ENCODE results near the gene LPCAT1.

LPCAT1 gene

DNA sequence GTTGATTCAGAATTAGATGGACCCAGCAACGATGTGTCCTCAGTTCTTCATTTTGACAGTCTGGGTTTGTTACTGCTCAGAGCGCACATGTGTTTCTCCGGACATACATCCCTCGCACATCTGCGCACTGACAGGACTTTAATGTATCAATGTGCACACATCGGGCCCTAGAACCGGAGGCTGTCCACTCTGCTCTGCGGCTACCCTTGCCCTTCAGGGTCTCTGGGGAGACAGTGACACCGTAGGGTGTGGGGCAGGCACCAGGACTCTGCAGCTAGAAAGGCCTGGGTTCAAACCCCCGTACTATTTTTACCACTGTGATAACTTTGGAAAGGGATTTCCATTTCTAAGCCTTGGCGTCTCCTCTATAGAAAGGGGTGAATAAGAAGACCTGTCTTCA lies 23.5 kb upstream of the LPCAT1 start:
- WGBS (ENCODE audit: extremely low coverage, insufficient coverage, low lambda C conversion rate) = no CpG with 5 or more reads among the region's 11 CpGs

GRCh38 chr5:1546556-1546955 lies 22.8 kb upstream of the LPCAT1 start:
- Histone ChIP-seq H4K8ac (ENCODE audit: low read depth, low read length) (no peak overlapping the region), H3K79me1 (ENCODE audit: low read length) (no peaks in the 10 kb centered on the region), H3K9ac (ENCODE audit: low read length) (no peak overlapping the region), H2AK5ac (ENCODE audit: low read length) (no peak overlapping the region), H3K4me2 (ENCODE audit: low read length) (no peak overlapping the region), H4K5ac (ENCODE audit: low read length) (no peak overlapping the region), H3K27me3 (ENCODE audit: insufficient read depth, low read length, poor library complexity) (no peaks in the 10 kb centered on the region), H3K4ac (ENCODE audit: low read depth, low read length) (no peak overlapping the region), H3K56ac (ENCODE audit: low read length) (no peak overlapping the region), H3K4me3 (ENCODE audit: low read length) (no peak overlapping the region), H2BK5ac (ENCODE audit: low read length) (no peak overlapping the region), H3K36me3 (ENCODE audit: control insufficient read depth, insufficient read depth, low read length) (no peaks in the 10 kb centered on the region), H3K27ac (ENCODE audit: low read depth, low read length) (no peak overlapping the region), H3K4me1 (ENCODE audit: control insufficient read depth, low read depth, low read length) (no peaks in the 10 kb centered on the region), H3K23ac (ENCODE audit: low read length) (no peak overlapping the region), H3K79me2 (ENCODE audit: control insufficient read depth, insufficient read depth, low read length) (no peaks in the 10 kb centered on the region), H2BK120ac (ENCODE audit: low read depth, low read length) (no peak overlapping the region), H3K18ac (ENCODE audit: low read length) (no peak overlapping the region), H2BK15ac (replicated peaks; ENCODE audit: low read depth) (no peak overlapping the region)
- WGBS (ENCODE audit: extremely low coverage, insufficient coverage, low lambda C conversion rate) = no CpG with 5 or more reads among the region's 18 CpGs
- no peak for DNase-seq

More for the DNA sequence above, 23.5 kb upstream of the LPCAT1 start:
- no peaks in the 10 kb centered on the region for H3K36me3 ChIP-seq (ENCODE audit: control insufficient read depth, insufficient read depth, low read length)
- no peak overlapping the region for H3K9ac ChIP-seq (ENCODE audit: low read length)
- H3K27me3 ChIP-seq (ENCODE audit: insufficient read depth, low read length, poor library complexity) = no peaks in the 10 kb centered on the region
- no peaks in the 10 kb centered on the region for H3K79me1 ChIP-seq (ENCODE audit: low read length)
- DNase-seq = no peak
- H4K5ac ChIP-seq (ENCODE audit: low read length) = no peak overlapping the region
- H3K56ac ChIP-seq (ENCODE audit: low read length) = no peak overlapping the region
- H3K23ac ChIP-seq (ENCODE audit: low read length) = no peak overlapping the region
- no peak overlapping the region for H2AK5ac ChIP-seq (ENCODE audit: low read length)
- H3K27ac ChIP-seq (ENCODE audit: low read depth, low read length) = no peak overlapping the region
- H3K4me2 ChIP-seq (ENCODE audit: low read length) = no peak overlapping the region
- no peak overlapping the region for H2BK120ac ChIP-seq (ENCODE audit: low read depth, low read length)
- no peak overlapping the region for H3K18ac ChIP-seq (ENCODE audit: low read length)
- H2BK15ac ChIP-seq (replicated peaks; ENCODE audit: low read depth) = no peak overlapping the region
- H4K8ac ChIP-seq (ENCODE audit: low read depth, low read length) = no peak overlapping the region
- H3K4me3 ChIP-seq (ENCODE audit: low read length) = no peak overlapping the region
- H2BK5ac ChIP-seq (ENCODE audit: low read length) = no peak overlapping the region
- H3K4me1 ChIP-seq (ENCODE audit: control insufficient read depth, low read depth, low read length) = no peaks in the 10 kb centered on the region
- H3K79me2 ChIP-seq (ENCODE audit: control insufficient read depth, insufficient read depth, low read length) = no peaks in the 10 kb centered on the region
- no peak overlapping the region for H3K4ac ChIP-seq (ENCODE audit: low read depth, low read length)

- H2BK15ac ChIP-seq (replicated peaks; ENCODE audit: low read depth) = no peak overlapping the region
- H3K4me2 ChIP-seq (ENCODE audit: low read length) = no peak overlapping the region
- no peak for DNase-seq
- H2BK120ac ChIP-seq (ENCODE audit: low read depth, low read length) = no peak overlapping the region
- no peaks in the 10 kb centered on the region for H3K4me1 ChIP-seq (ENCODE audit: control insufficient read depth, low read depth, low read length)
- no peaks in the 10 kb centered on the region for H3K79me2 ChIP-seq (ENCODE audit: control insufficient read depth, insufficient read depth, low read length)
- H4K8ac ChIP-seq (ENCODE audit: low read depth, low read length) = no peak overlapping the region
- H3K18ac ChIP-seq (ENCODE audit: low read length) = no peak overlapping the region
- H3K27ac ChIP-seq (ENCODE audit: low read depth, low read length) = no peak overlapping the region
- no peak overlapping the region for H2AK5ac ChIP-seq (ENCODE audit: low read length)
- no peaks in the 10 kb centered on the region for H3K79me1 ChIP-seq (ENCODE audit: low read length)
- no peaks in the 10 kb centered on the region for H3K36me3 ChIP-seq (ENCODE audit: control insufficient read depth, insufficient read depth, low read length)
- H3K4me3 ChIP-seq (ENCODE audit: low read length) = no peak overlapping the region
- H3K23ac ChIP-seq (ENCODE audit: low read length) = no peak overlapping the region
- H3K27me3 ChIP-seq (ENCODE audit: insufficient read depth, low read length, poor library complexity) = no peaks in the 10 kb centered on the region
- no CpG with 5 or more reads among the region's 6 CpGs for WGBS (ENCODE audit: extremely low coverage, insufficient coverage, low lambda C conversion rate)
- H4K5ac ChIP-seq (ENCODE audit: low read length) = no peak overlapping the region
- H3K56ac ChIP-seq (ENCODE audit: low read length) = no peak overlapping the region
- H2BK5ac ChIP-seq (ENCODE audit: low read length) = no peak overlapping the region
- H3K9ac ChIP-seq (ENCODE audit: low read length) = no peak overlapping the region
- H3K4ac ChIP-seq (ENCODE audit: low read depth, low read length) = no peak overlapping the region
Observed at GRCh38 chr5:1545805-1546355, 22.1 kb upstream of the LPCAT1 start.

- Histone ChIP-seq H2AK5ac (ENCODE audit: low read length) (no peak overlapping the region), H2BK5ac (ENCODE audit: low read length) (no peak overlapping the region), H3K27ac (ENCODE audit: low read depth, low read length) (no peak overlapping the region), H4K5ac (ENCODE audit: low read length) (no peak overlapping the region), H3K9ac (ENCODE audit: low read length) (no peak overlapping the region), H3K27me3 (ENCODE audit: insufficient read depth, low read length, poor library complexity) (no peaks in the 10 kb centered on the region), H2BK15ac (replicated peaks; ENCODE audit: low read depth) (no peak overlapping the region), H3K79me1 (ENCODE audit: low read length) (no peaks in the 10 kb centered on the region), H3K36me3 (ENCODE audit: control insufficient read depth, insufficient read depth, low read length) (no peaks in the 10 kb centered on the region), H3K4me2 (ENCODE audit: low read length) (no peak overlapping the region), H3K4me3 (ENCODE audit: low read length) (no peak overlapping the region), H3K18ac (ENCODE audit: low read length) (no peak overlapping the region), H3K4me1 (ENCODE audit: control insufficient read depth, low read depth, low read length) (no peaks in the 10 kb centered on the region), H3K4ac (ENCODE audit: low read depth, low read length) (no peak overlapping the region), H3K56ac (ENCODE audit: low read length) (no peak overlapping the region), H3K23ac (ENCODE audit: low read length) (no peak overlapping the region), H4K8ac (ENCODE audit: low read depth, low read length) (no peak overlapping the region), H3K79me2 (ENCODE audit: control insufficient read depth, insufficient read depth, low read length) (no peaks in the 10 kb centered on the region), H2BK120ac (ENCODE audit: low read depth, low read length) (no peak overlapping the region)
- DNase-seq = no peak
- WGBS (ENCODE audit: extremely low coverage, insufficient coverage, low lambda C conversion rate) = no CpG with 5 or more reads among the region's 4 CpGs
Observed at GRCh38 chr5:1545126-1545804, 21.5 kb upstream of the LPCAT1 start.

GRCh38 chr5:1544294-1544961 lies 20.7 kb upstream of the LPCAT1 start:
- H3K4me1 ChIP-seq (ENCODE audit: control insufficient read depth, low read depth, low read length) = no peaks in the 10 kb centered on the region
- DNase-seq = no peak

More at GRCh38 chr5:1544294-1544961, 20.7 kb upstream of the LPCAT1 start:
- H2BK5ac ChIP-seq (ENCODE audit: low read length) = no peak overlapping the region
- H2BK120ac ChIP-seq (ENCODE audit: low read depth, low read length) = no peak overlapping the region
- H4K8ac ChIP-seq (ENCODE audit: low read depth, low read length) = no peak overlapping the region
- H3K4me3 ChIP-seq (ENCODE audit: low read length) = no peak overlapping the region
- H3K4ac ChIP-seq (ENCODE audit: low read depth, low read length) = no peak overlapping the region
- no CpG with 5 or more reads among the region's 12 CpGs for WGBS (ENCODE audit: extremely low coverage, insufficient coverage, low lambda C conversion rate)
- H3K23ac ChIP-seq (ENCODE audit: low read length) = no peak overlapping the region
- no peak overlapping the region for H3K18ac ChIP-seq (ENCODE audit: low read length)
- H2BK15ac ChIP-seq (replicated peaks; ENCODE audit: low read depth) = no peak overlapping the region
- H3K27me3 ChIP-seq (ENCODE audit: insufficient read depth, low read length, poor library complexity) = no peaks in the 10 kb centered on the region
- H2AK5ac ChIP-seq (ENCODE audit: low read length) = no peak overlapping the region
- H3K56ac ChIP-seq (ENCODE audit: low read length) = no peak overlapping the region
- no peaks in the 10 kb centered on the region for H3K79me2 ChIP-seq (ENCODE audit: control insufficient read depth, insufficient read depth, low read length)
- no peak overlapping the region for H3K4me2 ChIP-seq (ENCODE audit: low read length)
- no peaks in the 10 kb centered on the region for H3K36me3 ChIP-seq (ENCODE audit: control insufficient read depth, insufficient read depth, low read length)
- H3K79me1 ChIP-seq (ENCODE audit: low read length) = no peaks in the 10 kb centered on the region
- no peak overlapping the region for H3K27ac ChIP-seq (ENCODE audit: low read depth, low read length)
- no peak overlapping the region for H4K5ac ChIP-seq (ENCODE audit: low read length)
- H3K9ac ChIP-seq (ENCODE audit: low read length) = no peak overlapping the region

Data from mesendoderm (in vitro differentiated cells).